Skeletal muscle tissue (tissue), 4 donors: ENCODE data around the gene CMC1. TPM values are rescaled to one million over a fixed set of nuclear protein-coding genes. Genes with fewer than 3 reads are reported as not detected.
A peak's percentile ranks its signal among the peaks of the same experiment; 100 is the strongest.

Experiments
- H3K27ac ChIP-seq: one replicate; pipeline ENCODE4 v1.7.0; 2013; ENCODE audit warnings: mild to moderate bottlenecking, low read depth, low read length, inconsistent platforms
- H3K27me3 ChIP-seq, 3 donors: one replicate each; pipeline ENCODE4 v1.7.0; 2013; ENCODE audit warnings: low read length in 3 of 3; ENCODE audit not compliant: control insufficient read depth in 3 of 3, insufficient read depth in 3 of 3
- H3K36me3 ChIP-seq, 3 donors: one replicate each; pipeline ENCODE4 v1.7.0; 2013; ENCODE audit warnings: low read length in 3 of 3; ENCODE audit not compliant: control insufficient read depth in 3 of 3, insufficient read depth in 3 of 3
- H3K4me1 ChIP-seq, 3 donors: one replicate each; pipeline ENCODE4 v1.7.0; 2013; ENCODE audit warnings: low read length in 3 of 3, mild to moderate bottlenecking in 3 of 3; ENCODE audit not compliant: control insufficient read depth in 3 of 3, insufficient read depth in 3 of 3
- H3K4me3 ChIP-seq, 3 donors: one replicate each; pipeline ENCODE4 v1.7.0; 2013; ENCODE audit warnings: low read length in 3 of 3
- H3K9ac ChIP-seq, 3 donors: one replicate each; pipeline ENCODE4 v1.7.0; 2013; ENCODE audit warnings: low read length in 3 of 3, mild to moderate bottlenecking in 3 of 3, moderate library complexity in 2 of 3, low read depth in 1 of 3
- H3K9me3 ChIP-seq, 3 donors: one replicate each; pipeline ENCODE4 v1.7.0; 2013; ENCODE audit warnings: low read length in 3 of 3; ENCODE audit not compliant: control insufficient read depth in 3 of 3
- total RNA-seq: library from RNA; depleted of rRNA; stranded (reverse); fragments of >200 nt; gene quantifications from one replicate; pipeline ENCODE4 v1.2.3, GENCODE V29; 2014
- donor health status: Osteomylitis.

The CMC1 gene
- total RNA-seq, 1 donor from 2014 or later, result 5.2 TPM

DNA sequence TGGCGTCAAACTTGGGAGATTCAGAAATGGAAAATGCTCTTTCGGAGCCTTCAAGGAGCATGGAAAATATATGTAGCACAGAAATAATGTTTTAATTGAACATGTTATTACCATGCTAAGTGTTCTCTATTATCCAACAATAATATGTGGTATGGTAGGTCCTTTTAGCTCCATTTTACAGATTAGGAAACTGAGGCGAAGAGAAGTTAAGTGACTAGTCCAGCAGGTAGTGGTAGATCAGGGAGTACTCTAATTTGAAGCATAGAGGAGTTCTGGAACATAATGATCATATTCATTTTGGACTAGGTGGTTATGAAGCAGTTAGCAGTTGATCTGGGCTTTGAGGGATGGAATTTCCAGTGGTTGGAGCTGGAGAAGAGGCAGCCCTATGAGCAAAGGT lies 1.1 kb downstream of the CMC1 start:
- Histone ChIP-seq H3K4me3 (peak overlapping the region; percentile 89 to 98 (median 91)), H3K9ac (no peak overlapping the region), H3K9me3 (no peaks in the 10 kb centered on the region), H3K36me3 (no peaks in the 10 kb centered on the region), H3K27ac (no peak overlapping the region), H3K4me1 (peaks cover 5 to 23% (median 6%) of the 10 kb centered on the region in 3 donors), H3K27me3 (no peaks in the 10 kb centered on the region)

DNA sequence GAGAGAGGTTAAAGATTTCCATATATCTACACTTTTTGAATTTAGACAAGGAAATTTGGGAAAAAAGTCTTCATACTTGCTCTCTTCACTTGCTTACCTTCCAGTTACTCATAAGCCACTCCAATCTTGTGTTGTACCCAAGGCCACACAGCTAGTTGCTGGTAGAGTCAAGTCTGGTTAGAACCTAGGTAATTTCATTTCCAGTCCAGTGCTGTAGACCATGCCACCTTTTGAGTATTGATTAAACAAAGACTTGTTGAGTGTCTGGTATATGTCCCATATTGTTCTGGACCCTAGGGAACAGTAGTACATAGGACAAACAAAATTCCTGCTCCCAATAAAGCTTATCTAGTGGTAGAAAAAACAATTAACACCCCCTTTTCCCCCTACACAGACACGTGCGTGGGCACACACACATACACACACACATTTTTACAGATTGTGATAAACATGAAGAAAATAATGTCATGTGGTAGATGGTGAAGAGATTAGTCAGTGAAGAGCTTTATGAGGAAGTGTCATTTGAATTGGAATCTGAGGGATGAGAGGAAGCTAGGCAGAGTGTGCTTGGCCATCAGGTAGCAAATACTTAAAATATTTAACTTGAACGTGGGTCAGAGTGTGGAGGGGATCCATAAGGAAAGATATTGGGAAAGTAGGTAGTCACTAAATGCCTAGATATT lies 2.1 kb downstream of the CMC1 start:
- Histone ChIP-seq H3K27me3 (no peaks in the 10 kb centered on the region), H3K9ac (no peak overlapping the region), H3K9me3 (no peaks in the 10 kb centered on the region), H3K4me3 (no peak overlapping the region), H3K36me3 (no peaks in the 10 kb centered on the region), H3K27ac (no peak overlapping the region), H3K4me1 (peaks cover 5 to 23% (median 6%) of the 10 kb centered on the region in 3 donors)

DNA sequence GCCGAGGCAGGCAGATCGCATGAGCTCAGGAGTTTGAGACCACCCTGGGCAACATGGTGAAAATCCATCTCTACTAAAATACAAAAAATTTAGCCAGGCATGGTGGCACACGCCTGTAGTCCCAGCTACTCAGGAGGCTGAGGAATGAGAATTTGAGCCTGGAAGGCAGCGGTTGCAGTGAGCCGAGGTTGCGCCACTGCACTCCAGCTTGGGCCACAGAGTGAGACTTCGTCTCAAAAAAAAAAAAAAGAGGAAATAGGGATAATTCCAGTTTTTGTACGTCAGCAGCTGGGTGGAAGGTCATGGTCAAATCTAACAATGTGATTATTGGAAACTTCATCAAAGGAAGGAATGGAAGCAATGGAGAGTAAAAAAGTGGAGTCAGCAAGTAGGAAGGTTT lies 3.1 kb downstream of the CMC1 start:
- no peak overlapping the region for H3K4me3 ChIP-seq
- no peak overlapping the region for H3K27ac ChIP-seq
- H3K9ac ChIP-seq, result no peak overlapping the region
- H3K9me3 ChIP-seq, result no peaks in the 10 kb centered on the region
- H3K36me3 ChIP-seq, result no peaks in the 10 kb centered on the region
- H3K27me3 ChIP-seq, result no peaks in the 10 kb centered on the region
- H3K4me1 ChIP-seq, result peaks cover 5 to 23% (median 6%) of the 10 kb centered on the region in 3 donors

DNA sequence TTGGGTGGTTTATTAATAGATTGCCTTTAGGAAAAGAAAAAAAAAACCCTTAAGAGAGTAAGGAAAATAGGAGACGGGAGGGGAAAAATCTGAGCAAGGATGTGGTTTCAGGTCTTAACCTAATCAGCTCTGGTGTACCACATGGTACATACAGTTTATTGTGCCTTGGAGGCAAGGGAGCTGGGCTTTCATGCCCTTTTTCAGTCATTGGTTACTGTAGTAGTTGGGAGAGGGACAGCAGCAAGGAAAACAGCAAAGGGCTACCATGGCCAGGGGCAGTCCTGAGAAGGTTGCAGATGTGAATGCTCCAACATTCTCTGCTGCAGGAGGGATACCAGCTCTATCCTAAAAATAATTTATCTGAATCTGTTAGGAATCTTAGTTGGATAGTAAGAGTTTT lies 5.9 kb downstream of the CMC1 start:
- Histone ChIP-seq H3K9ac (no peak overlapping the region), H3K27ac (no peak overlapping the region), H3K36me3 (no peaks in the 10 kb centered on the region), H3K9me3 (no peaks in the 10 kb centered on the region), H3K4me1 (peaks cover 0 to 5% (median 2%) of the 10 kb centered on the region in 3 donors), H3K4me3 (no peak overlapping the region), H3K27me3 (no peaks in the 10 kb centered on the region)

DNA sequence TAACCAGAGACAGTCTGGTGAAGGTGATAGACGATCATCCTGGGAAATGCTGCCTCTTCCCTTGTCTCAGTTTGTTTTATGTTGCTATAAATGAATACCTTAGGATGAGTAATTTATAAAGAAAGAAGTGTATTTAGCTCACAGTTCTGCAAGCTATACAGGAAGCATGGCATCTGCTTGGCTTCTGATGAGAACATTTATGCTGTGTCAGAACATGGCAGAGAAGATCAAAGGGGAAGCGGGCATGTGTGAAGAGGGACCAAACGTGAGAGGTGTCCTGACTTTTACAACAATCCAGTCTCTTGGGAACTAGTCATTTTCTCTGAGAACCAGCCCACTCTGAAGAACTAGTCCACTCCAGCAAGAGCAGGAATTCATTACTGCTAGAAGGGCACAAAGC lies 9.6 kb downstream of the CMC1 start:
- no peak overlapping the region for H3K27ac ChIP-seq
- no peaks in the 10 kb centered on the region for H3K9me3 ChIP-seq
- no peak overlapping the region for H3K9ac ChIP-seq
- H3K4me1 ChIP-seq, result no peaks in the 10 kb centered on the region
- H3K36me3 ChIP-seq, result no peaks in the 10 kb centered on the region
- H3K4me3 ChIP-seq, result no peak overlapping the region
- no peaks in the 10 kb centered on the region for H3K27me3 ChIP-seq

DNA sequence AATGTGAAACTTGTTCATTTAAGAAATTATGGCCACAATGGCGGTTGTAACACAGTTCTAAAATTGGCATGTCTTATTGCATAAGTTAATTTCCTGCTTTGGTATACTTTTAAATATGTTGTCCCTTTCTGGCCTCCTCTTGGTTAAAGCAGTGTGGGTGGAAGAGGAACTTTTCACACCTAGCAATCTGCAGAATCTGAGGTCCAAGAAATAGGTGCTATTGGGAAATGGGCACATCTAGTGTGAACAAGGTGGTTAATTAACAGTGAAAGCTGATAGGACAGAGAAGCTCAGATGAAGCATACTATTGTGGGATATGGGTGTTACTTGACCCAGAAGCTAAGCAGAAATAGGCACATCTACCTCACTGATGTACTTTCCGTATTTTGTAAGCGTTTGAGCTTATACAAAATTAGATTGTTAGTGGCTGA lies 10.6 kb downstream of the CMC1 start:
- no peaks in the 10 kb centered on the region for H3K27me3 ChIP-seq
- no peak overlapping the region for H3K9ac ChIP-seq
- no peaks in the 10 kb centered on the region for H3K9me3 ChIP-seq
- H3K36me3 ChIP-seq, result no peaks in the 10 kb centered on the region
- no peak overlapping the region for H3K27ac ChIP-seq
- H3K4me1 ChIP-seq, result no peaks in the 10 kb centered on the region
- no peak overlapping the region for H3K4me3 ChIP-seq

DNA sequence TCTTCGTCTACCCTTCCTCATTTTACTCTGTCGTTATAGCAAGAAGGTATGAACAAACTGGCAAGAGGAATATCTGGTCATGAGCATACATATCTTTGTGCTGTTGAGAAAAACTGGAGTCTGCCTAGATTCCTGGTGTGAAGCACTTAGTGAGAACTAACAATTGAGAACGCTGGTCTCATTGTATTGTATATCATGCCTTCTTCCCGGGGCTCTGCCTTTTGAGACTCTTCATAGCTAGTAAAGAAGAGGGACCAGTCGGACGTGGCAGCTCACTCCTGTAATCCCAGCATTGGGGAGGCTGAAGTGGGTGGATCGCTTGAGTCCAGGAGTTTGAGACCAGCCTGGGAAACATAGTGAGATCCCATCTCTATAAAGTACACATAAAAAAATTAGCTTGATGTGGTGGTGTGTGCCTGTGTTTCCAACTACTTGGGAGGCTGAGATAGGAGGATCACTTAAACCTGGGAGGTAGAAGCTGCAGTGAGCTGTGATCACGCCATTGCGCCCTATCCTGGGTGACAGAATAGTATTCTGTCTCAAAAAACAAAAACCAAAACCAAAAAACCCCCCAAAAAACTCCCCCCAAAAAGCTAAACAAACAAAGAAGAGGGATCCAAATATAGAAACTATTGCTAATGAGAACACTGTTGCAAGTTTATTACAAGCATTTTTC lies 11.8 kb downstream of the CMC1 start:
- H3K36me3 ChIP-seq, result no peaks in the 10 kb centered on the region
- H3K9me3 ChIP-seq, result no peaks in the 10 kb centered on the region
- H3K9ac ChIP-seq, result no peak overlapping the region
- no peaks in the 10 kb centered on the region for H3K4me1 ChIP-seq
- H3K27ac ChIP-seq, result no peak overlapping the region
- H3K27me3 ChIP-seq, result no peaks in the 10 kb centered on the region
- H3K4me3 ChIP-seq, result no peak overlapping the region

DNA sequence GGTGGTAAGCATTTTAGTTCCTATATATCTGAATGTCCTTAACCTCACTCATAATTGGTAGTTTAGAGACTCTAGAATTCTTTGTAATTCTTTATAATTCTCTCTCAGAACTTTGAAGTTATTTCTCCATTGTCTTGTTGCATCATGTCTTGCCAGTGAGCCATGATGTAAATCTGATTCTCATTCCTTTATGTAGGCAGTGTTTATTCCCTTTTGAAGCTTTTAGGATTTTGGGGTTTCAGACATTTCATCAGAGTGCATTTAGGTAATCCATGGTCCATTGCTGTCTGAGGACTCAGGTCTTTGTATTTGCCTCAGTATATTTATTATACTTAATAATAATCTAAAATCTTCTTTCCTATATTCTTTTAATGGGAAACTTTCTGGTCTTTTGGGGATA lies 20.6 kb downstream of the CMC1 start:
- H3K27ac ChIP-seq, result no peak overlapping the region
- peaks cover 0 to 8% (median 0%) of the 10 kb centered on the region in 3 donors for H3K36me3 ChIP-seq
- no peak overlapping the region for H3K9ac ChIP-seq
- H3K4me1 ChIP-seq, result no peaks in the 10 kb centered on the region
- H3K27me3 ChIP-seq, result no peaks in the 10 kb centered on the region
- H3K9me3 ChIP-seq, result no peaks in the 10 kb centered on the region
- H3K4me3 ChIP-seq, result no peak overlapping the region

DNA sequence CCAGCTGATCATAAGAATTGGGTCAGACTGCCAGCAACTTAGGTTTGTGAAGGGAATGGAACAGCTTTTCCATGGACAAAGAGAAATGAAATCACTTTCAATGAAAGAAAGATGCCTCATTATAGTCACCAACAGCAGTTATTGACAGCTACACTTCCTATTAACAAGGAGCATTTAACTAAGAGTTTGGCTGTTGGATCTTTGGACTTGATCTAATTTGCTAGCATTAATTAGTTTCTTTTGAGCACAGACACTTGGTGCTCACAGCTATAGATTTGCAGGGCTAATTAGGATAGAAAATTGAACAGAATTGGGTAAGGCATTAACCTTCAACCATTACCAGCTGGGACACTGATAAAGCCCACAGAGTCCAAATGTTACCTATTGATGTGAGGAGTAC lies 24.2 kb downstream of the CMC1 start:
- H3K4me3 ChIP-seq, result no peak overlapping the region
- no peaks in the 10 kb centered on the region for H3K9me3 ChIP-seq
- no peaks in the 10 kb centered on the region for H3K4me1 ChIP-seq
- no peaks in the 10 kb centered on the region for H3K27me3 ChIP-seq
- H3K9ac ChIP-seq, result no peak overlapping the region
- peaks cover 3 to 14% (median 3%) of the 10 kb centered on the region in 3 donors for H3K36me3 ChIP-seq
- no peak overlapping the region for H3K27ac ChIP-seq

DNA sequence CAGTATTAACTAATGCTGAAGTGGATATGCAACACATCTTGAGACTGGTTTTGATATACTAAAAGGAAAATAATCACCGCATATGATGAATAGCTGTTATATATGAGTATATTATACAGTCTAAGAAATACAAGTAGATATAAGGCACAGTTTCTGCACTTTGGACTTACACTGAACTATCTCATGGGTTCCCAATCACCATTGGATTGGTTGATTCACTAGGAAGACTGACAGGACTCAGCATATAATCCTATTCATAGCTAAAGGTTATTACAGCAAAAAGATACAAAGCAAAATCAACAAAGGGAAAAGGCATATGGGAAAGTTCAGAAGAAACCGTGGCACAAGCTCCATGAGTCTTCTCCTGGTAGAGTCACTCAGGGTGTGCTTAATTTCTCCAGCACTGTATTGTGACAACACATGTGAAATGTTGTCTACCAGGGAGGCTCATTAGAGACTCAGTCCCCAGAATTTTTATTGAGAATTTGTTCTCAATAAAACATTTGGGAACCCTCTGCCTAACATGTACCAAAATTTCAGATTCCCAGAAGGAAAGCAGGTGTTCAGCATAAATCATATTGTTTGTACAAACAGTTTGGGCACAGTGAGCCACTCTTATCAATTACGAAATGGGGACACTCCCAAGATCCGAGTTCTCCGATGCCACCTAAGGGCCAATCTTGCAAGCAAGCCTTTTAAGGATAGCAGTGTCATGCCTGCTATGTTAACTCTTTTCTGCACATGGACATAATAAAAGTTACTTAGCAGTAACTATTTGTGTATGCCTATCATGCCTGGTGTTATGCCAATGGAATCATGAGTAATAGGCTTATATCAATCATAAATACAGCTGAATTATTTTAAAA lies 26.8 kb downstream of the CMC1 start:
- Histone ChIP-seq H3K27ac (no peak overlapping the region), H3K4me3 (no peak overlapping the region), H3K9me3 (peaks cover 0 to 2% (median 0%) of the 10 kb centered on the region in 3 donors), H3K4me1 (no peaks in the 10 kb centered on the region), H3K36me3 (peaks cover 3 to 17% (median 3%) of the 10 kb centered on the region in 3 donors), H3K9ac (no peak overlapping the region), H3K27me3 (no peaks in the 10 kb centered on the region)
